NT2/D1 (cell line): ENCODE measurements around the gene CYP3A7.

ENCODE experiments used
- SUZ12 ChIP-seq: IDR thresholded peaks from 2 replicates; pipeline ENCODE4 v1.6.1; 2011; ENCODE audit not compliant: insufficient read length, insufficient read depth; ENCODE audit errors: extremely low read depth
- YY1 ChIP-seq: IDR thresholded peaks from 2 replicates; pipeline ENCODE4 v1.6.1; 2011; ENCODE audit not compliant: insufficient read length, insufficient read depth
- ZNF274 ChIP-seq: IDR thresholded peaks from 2 replicates; pipeline ENCODE4 v1.6.1; 2011; ENCODE audit warnings: mild to moderate bottlenecking, low read depth, low read length

- TF ChIP-seq YY1 (no peak), ZNF274 (no peak), SUZ12 (no peak)
These were observed 62.4 kb downstream of the CYP3A7 start for GRCh38 chr7:99672573-99672972.
